ENCODE data around the gene PAQR8.

Gene PAQR8

GRCh38 chr6:52361945-52362442 is at the start of gene PAQR8:
TSS of gene PAQR8 (plus strand) at chr6:52362151. CDS start at chr6:52403214, 41,063 bp downstream.
- DNase-seq (ENCODE audit: low spot score) = peak; percentile 78

DNA sequence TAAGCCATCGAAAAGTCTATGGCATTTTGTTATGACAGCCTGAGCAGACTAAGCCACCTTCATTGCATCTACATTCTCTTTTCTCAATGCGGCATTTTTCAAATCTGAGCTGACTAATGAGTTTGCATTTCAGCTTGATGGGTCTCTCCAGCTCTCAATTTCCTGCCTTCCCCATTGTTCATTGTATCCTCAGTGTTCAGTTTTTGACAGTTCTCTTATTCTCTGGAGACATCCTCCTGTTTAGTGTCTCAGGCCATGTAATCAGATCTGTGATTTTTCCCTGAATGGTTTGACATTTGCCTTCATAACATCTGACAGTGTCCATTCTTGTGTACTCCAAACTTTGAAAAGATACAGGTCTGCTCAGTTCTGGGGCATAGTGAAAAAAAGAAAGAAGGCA is 49.5 kb upstream of the PAQR8 start:
- no peak for DNase-seq (ENCODE audit: low spot score)

DNA sequence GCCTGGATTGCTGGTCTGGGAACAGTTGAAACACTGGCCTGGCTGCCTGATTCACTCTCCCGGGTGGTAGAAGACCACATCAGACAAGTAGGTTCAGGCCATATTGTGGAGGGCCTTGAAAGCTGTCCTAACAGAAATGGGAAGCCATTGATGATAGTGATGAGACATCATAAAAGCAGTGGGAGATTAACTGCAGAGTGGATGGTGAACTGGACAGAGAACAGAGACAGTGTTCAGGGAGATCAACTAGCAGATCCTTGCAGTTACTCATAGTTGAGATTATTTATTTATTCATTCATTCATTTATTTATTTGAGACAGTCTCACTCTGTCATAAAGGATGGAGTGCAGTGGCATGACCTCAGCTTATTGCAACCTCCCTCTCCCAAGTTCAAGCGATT is 47.2 kb upstream of the PAQR8 start:
- DNase-seq (ENCODE audit: low spot score) = no peak

DNA sequence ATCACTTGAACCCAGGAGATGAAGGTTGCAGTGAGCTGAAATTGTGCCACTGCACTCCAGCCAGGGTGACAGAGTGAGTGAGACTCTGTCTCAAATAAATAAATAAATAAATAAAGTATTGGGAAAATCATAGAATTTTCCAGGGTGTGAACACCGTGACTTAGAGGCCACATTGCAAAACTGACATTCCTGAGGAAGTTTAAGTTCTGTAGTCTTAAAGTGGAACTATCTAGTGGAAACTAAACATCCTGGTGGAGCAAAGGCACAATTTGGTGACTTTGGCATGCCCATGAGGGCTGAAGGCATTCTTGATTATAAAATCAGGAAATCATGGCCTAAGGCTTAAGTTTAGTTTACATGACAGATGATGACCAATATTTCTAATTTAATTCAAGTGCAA is 44.7 kb upstream of the PAQR8 start:
- DNase-seq (ENCODE audit: low spot score) = no peak

GRCh38 chr6:52317841-52318581 is 43.9 kb upstream of the PAQR8 start:
- no peak for DNase-seq (ENCODE audit: low spot score)

DNA sequence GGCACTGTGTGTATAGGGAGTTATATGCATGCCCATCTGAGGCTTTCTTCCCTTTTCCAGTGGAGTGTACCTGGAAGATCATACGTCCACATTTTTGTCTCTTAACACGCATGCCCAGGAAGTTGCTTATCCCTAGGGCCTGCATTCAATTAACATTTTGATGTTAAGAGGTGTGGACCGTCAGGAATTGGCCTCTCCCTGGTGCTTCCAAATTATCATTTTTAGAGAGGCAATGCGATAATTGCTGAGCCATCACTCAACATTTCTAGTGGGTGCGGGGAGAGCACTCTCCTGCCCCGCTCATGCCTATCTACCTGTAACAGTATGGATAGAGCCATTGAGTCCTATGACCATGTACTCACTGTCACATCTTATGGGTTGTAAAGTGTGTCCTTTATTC is 37.8 kb upstream of the PAQR8 start:
- no peak for DNase-seq (ENCODE audit: low spot score)

GRCh38 chr6:52325695-52326471 is 36.1 kb upstream of the PAQR8 start:
- DNase-seq (ENCODE audit: low spot score) = no peak

DNA sequence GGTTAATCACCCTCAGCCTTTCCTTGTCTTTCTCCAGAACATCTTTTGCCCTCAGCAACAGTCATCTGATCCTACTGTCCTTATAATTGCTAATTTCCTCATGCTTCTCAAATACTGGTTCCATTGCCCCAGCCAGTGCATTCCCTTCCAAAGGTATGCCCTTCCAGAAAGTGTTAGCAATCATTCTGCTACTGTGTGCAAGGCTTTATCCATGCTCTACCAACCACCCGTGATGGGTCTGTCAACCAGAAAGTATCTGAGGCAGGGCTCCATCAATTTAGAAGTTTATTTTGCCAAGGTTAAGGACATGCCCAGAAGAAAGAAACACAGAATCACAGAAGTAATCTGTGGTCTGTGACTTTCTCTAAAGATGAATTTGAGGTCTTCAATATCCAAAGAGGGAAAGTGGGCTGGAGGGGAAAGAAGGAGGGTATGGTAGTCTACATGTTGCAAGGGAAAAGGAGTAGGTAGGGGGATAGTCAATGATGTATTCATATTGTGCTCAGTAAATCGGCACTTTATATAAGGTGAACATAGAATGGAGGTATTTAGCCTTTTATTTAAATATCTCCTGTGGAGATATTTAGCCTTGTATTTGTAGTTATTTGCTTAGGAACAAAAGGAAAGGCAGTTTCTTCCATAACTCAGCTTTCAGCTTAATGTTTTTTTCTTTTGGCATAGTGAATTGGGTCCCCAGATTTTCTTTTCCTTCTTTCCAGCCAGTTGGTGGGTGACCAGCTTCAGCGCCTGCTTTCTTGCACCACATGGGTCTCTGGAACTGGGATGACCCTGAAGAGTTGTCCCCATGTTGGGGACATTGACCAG is 35.2 kb upstream of the PAQR8 start:
- DNase-seq (ENCODE audit: low spot score) = no peak

DNA sequence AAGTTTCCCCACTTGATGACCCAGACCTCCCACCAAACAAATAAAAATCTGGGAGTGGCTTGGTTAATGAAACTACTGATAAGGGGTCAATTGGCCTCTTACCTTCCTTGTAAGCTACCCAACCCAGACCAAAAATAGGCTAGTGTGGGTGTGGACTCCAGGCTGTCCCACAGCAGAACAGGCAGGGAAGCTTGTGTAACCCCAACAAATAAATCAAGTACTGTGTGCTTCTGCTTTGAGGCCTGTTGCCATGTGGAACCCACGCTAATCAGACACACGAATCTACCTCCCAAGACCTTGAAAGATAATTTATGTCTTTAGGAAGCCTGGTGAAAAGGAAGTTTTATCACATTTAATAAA is 33.7 kb upstream of the PAQR8 start:
- DNase-seq (ENCODE audit: low spot score) = no peak

GRCh38 chr6:52328729-52329128 is 33.2 kb upstream of the PAQR8 start:
- no peak for DNase-seq (ENCODE audit: low spot score)

GRCh38 chr6:52330470-52330869 is 31.5 kb upstream of the PAQR8 start:
- no peak for DNase-seq (ENCODE audit: low spot score)

GRCh38 chr6:52331793-52332457 is 30.0 kb upstream of the PAQR8 start:
- DNase-seq (ENCODE audit: low spot score) = no peak

GRCh38 chr6:52333840-52334200 is 28.1 kb upstream of the PAQR8 start:
- DNase-seq (ENCODE audit: low spot score) = peak; percentile 66

GRCh38 chr6:52335576-52335975 is 26.4 kb upstream of the PAQR8 start:
- DNase-seq (ENCODE audit: low spot score) = no peak

- DNase-seq (ENCODE audit: low spot score) = no peak
These were observed 24.9 kb upstream of the PAQR8 start for GRCh38 chr6:52336919-52337561.

DNA sequence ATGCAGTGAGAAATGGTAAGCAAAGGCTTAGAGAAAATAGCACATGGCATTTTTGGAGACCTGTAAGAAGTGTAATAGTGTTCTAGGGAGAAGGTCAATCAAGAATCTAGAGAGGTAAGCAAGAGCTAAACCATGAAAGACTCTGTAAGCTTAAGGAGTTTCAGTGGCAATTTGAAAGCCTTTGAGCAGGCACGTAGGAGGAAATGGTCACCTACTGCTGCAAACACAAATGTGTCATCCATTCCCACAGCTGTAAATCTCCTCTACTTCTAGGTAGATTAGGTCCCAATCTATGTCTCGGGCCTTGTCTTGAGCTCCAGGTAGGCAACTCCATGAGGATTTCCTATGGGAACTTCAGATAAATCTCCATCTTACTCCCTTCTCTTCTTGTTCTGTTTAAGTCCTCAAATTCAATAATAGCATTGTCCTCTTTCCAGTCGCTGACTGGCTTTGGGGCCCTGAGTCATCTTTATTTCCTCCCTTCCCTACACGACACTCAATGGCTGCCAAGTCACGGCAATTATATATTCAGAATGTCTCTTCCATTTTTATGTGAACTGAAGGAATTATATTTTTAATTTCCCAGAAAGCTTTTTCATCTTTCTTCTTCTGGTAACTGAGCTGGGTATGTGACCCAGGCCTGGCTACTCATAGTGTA is 24.2 kb upstream of the PAQR8 start:
- DNase-seq (ENCODE audit: low spot score) = no peak

- DNase-seq (ENCODE audit: low spot score) = no peak
These were observed 21.4 kb upstream of the PAQR8 start for GRCh38 chr6:52340603-52340880.

- DNase-seq (ENCODE audit: low spot score) = no peak
These were observed 20.2 kb upstream of the PAQR8 start for GRCh38 chr6:52341561-52342260.

- DNase-seq (ENCODE audit: low spot score) = no peak
These were observed 16.6 kb upstream of the PAQR8 start for GRCh38 chr6:52345311-52345710.

DNA sequence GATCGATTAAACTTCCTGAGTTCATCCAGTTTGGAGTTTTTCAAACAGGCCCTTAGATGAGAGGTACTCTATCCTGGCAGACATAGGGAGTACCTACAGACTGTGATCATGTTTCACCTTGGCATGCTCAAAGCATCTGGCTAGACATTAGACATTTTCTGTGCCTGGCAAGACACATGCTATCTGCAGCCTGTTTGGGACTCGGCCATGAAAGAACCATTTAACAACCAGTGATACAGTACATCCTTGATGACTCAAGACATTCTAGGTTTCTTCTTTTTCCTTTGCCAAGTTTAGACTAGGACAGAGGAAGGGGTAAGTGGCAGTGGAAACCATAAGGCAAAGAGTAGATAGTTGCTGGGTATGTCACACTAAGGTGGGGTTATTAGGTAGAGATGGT is 15.4 kb upstream of the PAQR8 start:
- DNase-seq (ENCODE audit: low spot score) = no peak

GRCh38 chr6:52347818-52348217 is 14.1 kb upstream of the PAQR8 start:
- DNase-seq (ENCODE audit: low spot score) = no peak
